Pancreas (tissue), 10 donors: ENCODE measurements around the gene DLGAP1. TPM values are rescaled to one million over a fixed set of nuclear protein-coding genes. Genes with fewer than 3 reads are reported as not detected.

ENCODE experiments used
- ATAC-seq, 4 donors: fragments of 200-7000 bp; cut with Tn5 transposase; one replicate each; pipeline versions ENCODE4 v1.8.0 to v1.9.1; 2020; ENCODE audit warnings: mild to moderate bottlenecking in 4 of 4, moderate library complexity in 4 of 4
- DNase-seq, 6 donors: peaks; one replicate each; pipeline ENCODE4 v3.0.0-alpha.2; 2020
- FAIRE-seq: peaks from 2 replicates; lab custom pipeline; 2012; peaks lifted over from hg19 to GRCh38; lab: Jason Lieb, UNC
- H3K27ac ChIP-seq, 4 donors: fragments of 200-600 bp; sonication (generic); 1 replicate in 3 of 4; 2 replicates in 1 of 4; pipeline versions ENCODE4 v1.5.0 to v1.8.0; 2020
- H3K27me3 ChIP-seq, 4 donors: fragments of 200-600 bp; one replicate each; pipeline ENCODE4 v1.8.0; 2021
- H3K36me3 ChIP-seq, 3 donors: fragments of 200-600 bp; sonication (generic) in 1 of 3; one replicate each; pipeline versions ENCODE4 v1.5.0 to v1.8.0; 2020 to 2021
- H3K4me1 ChIP-seq, 3 donors: fragments of 200-600 bp; one replicate each; pipeline ENCODE4 v1.8.0; 2021
- H3K4me3 ChIP-seq, 4 donors: fragments of 200-600 bp; sonication (generic) in 2 of 4; one replicate each; pipeline versions ENCODE4 v1.5.0 to v1.8.0; 2020 to 2021
- H3K9me3 ChIP-seq, 4 donors: fragments of 200-600 bp; one replicate each; pipeline ENCODE4 v1.8.0; 2021
- WGBS, 2 donors: extraction: QIAGEN DNeasy Blood & Tissue Kit; methylation state at CpG; one replicate each; pipeline ENCODE4 v1.1.7; 2013; 5-methylcytosine and 5-hydroxymethylcytosine counted together
- intact Hi-C, 3 donors: fragments of 100-400 bp; cut with DNase I; formaldehyde crosslinking; loops; one replicate each; pipeline versions ENCODE4 v1.11.1 to v1.14.2; 2022
- polyA plus RNA-seq, 2 donors: library from polyadenylated mRNA; stranded (reverse); fragments of 200-250 nt; gene quantifications; one replicate each; pipeline ENCODE4 v1.2.3, GENCODE V29; 2013
- total RNA-seq, 6 donors: library from RNA; stranded (reverse); fragmentation: NEBNext Ultra II Directional in 4 of 6; extraction: Animal tissue kit (Norgen Biotek cat#: 25700) in 4 of 6; gene quantifications; one replicate each; pipeline versions ENCODE4 v1.2.1 to v1.2.4, GENCODE V29; 2021 to 2023
- TF ChIP-seq, protein P1 (sequence below), 4 donors: fragments of 200-600 bp; sonication (generic) in 3 of 4; IDR thresholded peaks; one replicate each; pipeline versions ENCODE4 v1.5.0 to v1.8.0; 2021; ENCODE audit warnings: antibody characterized with exemption in 4 of 4
- donor health status: healthy with polysubstance abuse.
- donor health status: DM: no; HTN: no; CAD: no; lungs with moderate emphysema.
- donor health status: DM: no; HTN: no; CAD: no.
- donor health status: control.
- donor health status: control.
- donor health status: Bipolar disorder and iron deficiency.
- donor health status: DM: yes; HTN: yes; CAD: no.
- donor health status: DM: no; HTN: no; CAD: no.
- donor health status: DM: no; HTN: no; CAD: no.
- donor health status: DM: yes; HTN: yes; CAD: no.

The DLGAP1 gene
- total and polyA plus RNA-seq, 8 donors = 0.12 to 0.62 (median 0.30) TPM; not detected in 2

DNA sequence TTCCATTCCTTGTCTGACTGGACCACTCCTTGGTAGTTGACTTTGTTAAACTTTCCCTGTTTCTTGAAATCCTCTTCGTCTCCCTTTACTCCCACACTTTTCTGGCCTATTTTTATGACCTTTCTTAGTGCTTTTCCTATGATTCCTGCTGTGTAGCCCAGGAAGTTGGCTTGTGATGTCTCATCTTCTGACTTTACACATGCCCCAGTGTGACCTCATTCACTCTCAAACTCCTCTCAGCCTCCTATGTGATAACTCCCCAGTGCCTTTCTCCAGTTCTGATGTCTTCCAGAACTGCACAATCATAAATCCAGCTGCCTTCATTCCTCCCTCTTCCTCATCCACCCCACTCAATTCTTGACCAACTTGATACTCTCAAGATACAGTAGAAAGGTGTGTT is 597.6 kb downstream of the DLGAP1 start:
- WGBS, 2 donors = 72 to 78% methylated on average over 1 of the region's 1 CpG

DNA sequence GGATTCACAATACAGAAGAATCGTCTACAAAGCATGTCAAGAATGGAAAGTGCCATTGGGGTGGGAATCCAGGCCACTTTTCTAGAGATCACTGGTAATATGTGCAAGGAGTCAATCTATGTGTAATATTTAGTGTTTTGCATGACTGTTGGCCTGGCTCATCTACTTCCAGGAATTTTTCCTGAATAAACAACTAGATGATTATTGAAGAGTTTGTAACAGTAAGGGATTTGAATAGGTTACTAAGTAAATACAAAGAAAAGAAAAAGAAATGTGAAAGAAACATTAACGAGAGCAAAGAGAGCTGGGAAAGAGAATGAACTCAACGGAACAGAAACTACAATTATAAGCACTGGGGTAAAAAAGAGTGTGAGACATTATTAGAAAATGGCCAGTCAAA is 599.1 kb downstream of the DLGAP1 start:
- H3K4me1 ChIP-seq = no peaks in the 10 kb centered on the region
- DNase-seq (no peak), FAIRE-seq (no peak), ATAC-seq (no peak)
- WGBS, 2 donors = 74 to 76% methylated on average over 3 of the region's 3 CpGs
- peaks cover 0 to 3% (median 0%) of the 10 kb centered on the region in 4 donors for H3K27me3 ChIP-seq
- no peaks in the 10 kb centered on the region for H3K9me3 ChIP-seq
- H3K4me3 ChIP-seq = no peak overlapping the region
- no peak overlapping the region for H3K27ac ChIP-seq
- TF ChIP-seq, protein P1, sequence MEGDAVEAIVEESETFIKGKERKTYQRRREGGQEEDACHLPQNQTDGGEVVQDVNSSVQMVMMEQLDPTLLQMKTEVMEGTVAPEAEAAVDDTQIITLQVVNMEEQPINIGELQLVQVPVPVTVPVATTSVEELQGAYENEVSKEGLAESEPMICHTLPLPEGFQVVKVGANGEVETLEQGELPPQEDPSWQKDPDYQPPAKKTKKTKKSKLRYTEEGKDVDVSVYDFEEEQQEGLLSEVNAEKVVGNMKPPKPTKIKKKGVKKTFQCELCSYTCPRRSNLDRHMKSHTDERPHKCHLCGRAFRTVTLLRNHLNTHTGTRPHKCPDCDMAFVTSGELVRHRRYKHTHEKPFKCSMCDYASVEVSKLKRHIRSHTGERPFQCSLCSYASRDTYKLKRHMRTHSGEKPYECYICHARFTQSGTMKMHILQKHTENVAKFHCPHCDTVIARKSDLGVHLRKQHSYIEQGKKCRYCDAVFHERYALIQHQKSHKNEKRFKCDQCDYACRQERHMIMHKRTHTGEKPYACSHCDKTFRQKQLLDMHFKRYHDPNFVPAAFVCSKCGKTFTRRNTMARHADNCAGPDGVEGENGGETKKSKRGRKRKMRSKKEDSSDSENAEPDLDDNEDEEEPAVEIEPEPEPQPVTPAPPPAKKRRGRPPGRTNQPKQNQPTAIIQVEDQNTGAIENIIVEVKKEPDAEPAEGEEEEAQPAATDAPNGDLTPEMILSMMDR (IDR thresholded peaks at IDR 0.05) = no peak
- H3K36me3 ChIP-seq = no peaks in the 10 kb centered on the region
- intact Hi-C loops = no loop called here

More for the DNA sequence above, 597.6 kb downstream of the DLGAP1 start:
- Histone ChIP-seq H3K36me3 (no peaks in the 10 kb centered on the region), H3K4me1 (no peaks in the 10 kb centered on the region), H3K9me3 (no peaks in the 10 kb centered on the region), H3K27ac (no peak overlapping the region), H3K27me3 (peaks cover 0 to 3% (median 0%) of the 10 kb centered on the region in 4 donors), H3K4me3 (no peak overlapping the region)
- DNase-seq (no peak), ATAC-seq (no peak), FAIRE-seq (no peak)
- intact Hi-C loops = no loop called here
- TF ChIP-seq, protein P1 (IDR thresholded peaks at IDR 0.05) = no peak

DNA sequence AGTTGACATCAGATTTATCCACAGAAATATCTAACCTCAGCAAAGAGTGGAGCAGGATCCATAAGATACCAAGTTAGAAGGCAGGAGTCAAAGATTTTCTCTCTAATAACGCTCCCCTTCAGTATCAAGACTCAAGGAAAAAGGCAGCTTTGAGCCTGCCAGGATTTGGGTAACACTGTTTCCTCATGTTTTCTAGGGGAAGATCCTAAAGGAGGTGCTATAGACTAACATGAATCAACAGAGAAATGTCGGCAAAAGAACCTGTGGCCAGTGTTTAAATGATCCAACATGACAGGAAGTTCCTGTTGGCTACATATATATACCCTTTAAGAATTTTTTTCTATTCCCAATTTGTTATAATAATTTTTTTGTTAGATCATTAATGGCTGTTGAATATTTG is 602.8 kb downstream of the DLGAP1 start:
- no peak for FAIRE-seq
- Histone ChIP-seq H3K27me3 (peaks cover 0 to 3% (median 0%) of the 10 kb centered on the region in 4 donors), H3K9me3 (no peaks in the 10 kb centered on the region), H3K27ac (no peak overlapping the region), H3K4me3 (no peak overlapping the region), H3K4me1 (no peaks in the 10 kb centered on the region), H3K36me3 (no peaks in the 10 kb centered on the region)
- WGBS, 2 donors = 75 to 77% methylated on average over 2 of the region's 2 CpGs
- TF ChIP-seq, protein P1 (IDR thresholded peaks at IDR 0.05) = no peak
- no peak for DNase-seq
- intact Hi-C loops = no loop called here
- ATAC-seq = no peak

DNA sequence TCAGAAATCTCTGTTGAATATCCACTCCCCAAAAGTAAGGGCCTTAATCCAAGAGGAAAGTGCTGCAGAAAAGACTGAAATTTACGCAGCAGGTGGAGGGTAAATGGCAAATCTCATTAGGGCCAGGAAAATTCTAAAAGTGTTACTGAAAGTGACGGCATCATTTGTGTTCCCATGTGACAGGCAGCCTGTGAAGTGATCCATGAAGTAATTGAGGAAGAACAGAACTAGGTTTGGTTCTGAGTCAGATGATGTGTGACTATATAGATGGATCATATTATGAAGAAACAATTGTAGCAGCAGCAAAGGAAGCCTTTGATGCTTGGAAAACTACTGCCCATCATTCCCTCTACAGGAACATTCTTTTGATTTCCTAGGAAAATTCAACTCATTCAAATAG is 603.9 kb downstream of the DLGAP1 start:
- no peak for ATAC-seq
- DNase-seq = no peak
- Histone ChIP-seq H3K4me1 (no peaks in the 10 kb centered on the region), H3K27me3 (peaks cover 0 to 3% (median 0%) of the 10 kb centered on the region in 4 donors), H3K27ac (no peak overlapping the region), H3K36me3 (no peaks in the 10 kb centered on the region), H3K4me3 (no peak overlapping the region), H3K9me3 (no peaks in the 10 kb centered on the region)
- TF ChIP-seq, protein P1 (IDR thresholded peaks at IDR 0.05) = no peak
- no peak for FAIRE-seq
- intact Hi-C loops = no loop called here
- WGBS, 2 donors = 89 to 91% methylated on average over 2 of the region's 2 CpGs

DNA sequence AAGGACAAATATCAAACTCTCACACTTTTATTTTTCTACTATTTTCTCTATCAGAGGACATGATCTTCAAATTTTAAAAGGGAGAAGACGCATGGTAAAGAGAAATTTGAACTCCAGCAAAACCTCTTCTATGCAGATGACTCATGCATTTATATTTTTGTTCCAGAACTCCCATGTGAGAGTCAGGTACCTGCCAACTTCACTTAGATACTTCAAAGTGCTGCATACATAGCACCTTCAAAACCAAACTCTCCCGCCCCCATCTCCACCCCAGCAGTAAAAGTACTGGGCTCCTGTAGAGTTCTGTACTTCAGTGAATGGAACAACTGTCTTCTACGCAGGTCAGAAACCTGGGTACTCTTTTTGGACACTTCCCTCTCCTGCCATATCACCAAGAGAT is 606.8 kb downstream of the DLGAP1 start:
- Histone ChIP-seq H3K27me3 (peaks cover 0 to 3% (median 0%) of the 10 kb centered on the region in 4 donors), H3K4me3 (no peak overlapping the region), H3K27ac (no peak overlapping the region), H3K4me1 (no peaks in the 10 kb centered on the region), H3K9me3 (no peaks in the 10 kb centered on the region), H3K36me3 (no peaks in the 10 kb centered on the region)
- TF ChIP-seq, protein P1 (IDR thresholded peaks at IDR 0.05) = no peak
- DNase-seq = no peak
- FAIRE-seq = no peak
- WGBS, 2 donors = 77 to 91% methylated on average over 3 of the region's 3 CpGs
- intact Hi-C loops = no loop called here
- ATAC-seq = no peak
